Measurements from ENCODE around the gene GAL3ST2.
"Not testable (repeated sequence)": the region's sequence is repeated elsewhere in the genome, so short reads cannot be mapped to it uniquely, and the experiment has no call there.

GAL3ST2 gene

DNA sequence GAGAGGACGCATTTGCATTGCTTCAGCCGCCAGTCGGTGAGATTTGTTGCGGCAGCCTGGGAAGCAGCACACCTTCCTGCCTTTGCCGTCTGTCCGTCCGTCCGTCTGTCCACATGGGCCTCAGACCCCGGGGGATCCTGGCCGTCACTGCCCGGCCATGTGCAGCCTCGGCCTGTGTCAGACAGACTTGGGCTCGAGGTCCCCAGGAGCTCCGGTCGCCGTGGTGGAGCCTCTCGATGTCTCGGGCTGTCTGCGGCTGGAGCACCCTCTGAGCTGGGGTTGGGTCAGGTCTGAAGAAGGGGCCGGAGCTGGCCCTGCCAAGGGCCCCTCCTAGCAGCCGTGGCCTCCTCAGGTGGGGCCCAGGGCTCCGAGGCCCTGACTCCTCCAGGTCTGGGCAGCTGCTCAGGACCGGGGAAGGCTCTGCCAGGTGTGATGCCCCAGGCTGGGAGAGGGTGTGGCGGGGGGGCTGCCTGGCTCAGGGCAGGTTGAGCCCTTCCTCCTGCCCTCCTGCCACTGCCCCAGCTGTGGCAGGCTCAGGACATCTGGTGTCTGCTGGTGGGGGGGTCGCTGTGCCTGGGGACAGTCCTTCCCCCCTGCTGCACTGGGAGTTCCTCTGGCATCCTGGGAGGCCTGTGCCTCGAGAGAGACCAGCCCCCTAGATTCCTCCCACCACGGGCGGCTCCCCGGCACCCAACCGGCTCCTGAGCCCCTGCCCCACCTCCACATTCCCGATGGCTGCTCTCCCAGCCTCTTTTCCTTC, 44.2 kb downstream of the GAL3ST2 start:
- DNase-seq (ENCODE audit: low read depth, low spot score), result no peak

DNA sequence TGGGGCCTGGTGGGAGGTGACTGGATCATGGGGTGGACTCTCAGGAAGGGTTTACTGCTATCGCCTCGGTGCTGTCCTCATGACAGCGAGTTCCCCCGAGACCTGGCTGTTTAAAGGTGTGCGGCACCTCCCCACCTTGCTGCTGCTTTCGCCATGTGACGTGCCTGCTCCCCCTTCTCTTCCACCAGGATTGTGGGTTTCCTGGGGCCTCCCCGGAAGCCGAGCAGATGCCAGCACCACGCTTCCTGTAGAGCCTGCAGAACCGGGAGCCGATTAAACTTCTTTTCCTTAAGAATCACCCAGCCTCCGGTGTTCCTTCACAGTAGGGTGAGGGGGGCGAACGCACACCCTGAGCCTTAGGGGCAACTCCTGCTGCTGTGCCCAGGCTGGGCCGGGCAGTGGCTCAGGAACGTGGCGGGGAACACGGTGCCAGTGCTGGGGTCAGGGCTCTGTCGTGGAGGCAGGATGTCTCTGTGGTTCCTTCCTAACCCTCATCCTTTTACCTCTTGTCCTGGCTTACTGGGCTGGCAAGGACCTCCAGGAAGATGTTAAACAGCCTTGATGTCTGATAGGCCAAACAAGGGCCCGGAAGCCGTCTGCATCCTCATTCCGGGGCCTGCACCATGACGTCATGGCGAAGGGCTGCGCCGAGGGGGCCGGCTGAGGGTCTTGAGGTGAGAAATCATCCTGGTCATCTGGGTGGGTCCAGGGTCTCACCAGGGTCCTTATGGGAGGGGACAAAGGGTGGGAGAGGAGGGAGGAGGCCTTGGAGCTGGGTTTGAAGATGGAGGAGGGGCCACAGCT, 45.0 kb downstream of the GAL3ST2 start:
- DNase-seq (ENCODE audit: low read depth, low spot score), result no peak

DNA sequence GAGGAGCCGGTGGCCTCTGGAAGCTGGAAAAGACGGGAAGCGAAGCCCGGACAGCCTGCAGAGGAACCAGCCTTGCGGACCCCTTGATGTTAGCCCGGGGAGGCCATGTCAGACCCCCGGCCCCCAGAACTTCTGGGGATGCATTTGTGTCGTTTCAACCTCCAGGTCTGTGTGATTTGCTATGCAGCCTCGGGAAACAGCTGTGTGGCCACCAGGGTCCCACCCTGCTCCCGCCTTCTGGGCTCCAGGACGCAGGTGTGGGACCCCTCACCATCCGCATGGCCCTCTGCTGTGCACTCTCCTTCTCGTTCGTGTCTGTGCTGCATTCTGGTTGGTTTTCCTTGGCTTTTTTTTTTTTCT, 45.6 kb downstream of the GAL3ST2 start:
- DNase-seq (ENCODE audit: low read depth, low spot score), result no peak

GRCh38 chr2:241823531-241824437, 47.2 kb downstream of the GAL3ST2 start:
- not testable (repeated sequence) for DNase-seq (ENCODE audit: low read depth, low spot score)

DNA sequence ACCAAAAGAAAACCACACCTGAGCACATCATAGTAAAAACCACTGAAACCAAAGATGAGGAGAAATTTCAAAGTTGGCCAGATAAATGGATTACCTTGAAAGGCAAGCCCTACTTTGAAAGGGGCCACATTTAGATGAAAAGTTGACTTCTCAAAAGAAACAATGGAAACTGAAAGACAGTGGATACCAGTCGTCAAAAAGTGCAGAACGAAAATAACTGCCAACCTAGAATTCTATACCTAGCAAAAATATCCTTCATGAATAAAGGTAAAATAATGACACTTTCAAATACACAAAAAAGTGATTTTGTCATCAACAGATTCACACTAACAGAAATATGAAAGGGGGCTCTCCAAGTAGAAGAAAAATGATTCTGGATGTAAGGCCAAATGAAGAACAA, 50.8 kb downstream of the GAL3ST2 start:
- DNase-seq (ENCODE audit: low read depth, low spot score), result no peak

GRCh38 chr2:241833101-241833663, 56.6 kb downstream of the GAL3ST2 start:
- DNase-seq (ENCODE audit: low read depth, low spot score), result no peak

GRCh38 chr2:241833756-241834526, 57.3 kb downstream of the GAL3ST2 start:
- not testable (repeated sequence) for DNase-seq (ENCODE audit: low read depth, low spot score)

GRCh38 chr2:241834527-241835210, 58.0 kb downstream of the GAL3ST2 start:
- DNase-seq (ENCODE audit: low read depth, low spot score), result no peak

DNA sequence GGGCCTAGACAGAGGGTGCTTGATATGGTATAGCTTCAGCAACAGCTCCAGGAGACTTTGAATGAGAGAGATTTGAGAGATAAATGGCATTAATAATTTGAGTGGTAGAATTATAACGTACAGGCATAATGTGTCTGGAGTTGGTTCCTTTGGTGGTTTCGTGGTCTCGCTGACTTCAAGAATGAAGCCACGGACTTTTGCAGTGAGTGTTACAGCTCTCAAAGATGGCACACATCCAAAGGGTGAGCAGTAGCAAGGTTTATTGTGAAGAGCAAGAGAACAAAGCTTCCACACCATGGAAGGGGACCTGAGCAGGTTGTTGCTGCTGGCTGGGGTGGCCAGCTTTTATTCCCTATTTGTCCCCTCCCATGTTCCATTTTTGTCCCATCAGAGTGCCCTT, 59.0 kb downstream of the GAL3ST2 start:
- no peak for DNase-seq (ENCODE audit: low read depth, low spot score)

- no peak for DNase-seq (ENCODE audit: low read depth, low spot score)
Measured at GRCh38 chr2:241836292-241836691, 59.7 kb downstream of the GAL3ST2 start.

- DNase-seq (ENCODE audit: low read depth, low spot score), result no peak
Measured at GRCh38 chr2:241837197-241837965, 60.8 kb downstream of the GAL3ST2 start.

- DNase-seq (ENCODE audit: low read depth, low spot score), result no peak
Measured at GRCh38 chr2:241841181-241842066, 64.8 kb downstream of the GAL3ST2 start.

GRCh38 chr2:241842067-241842415, 65.4 kb downstream of the GAL3ST2 start:
- no peak for DNase-seq (ENCODE audit: low read depth, low spot score)

DNA sequence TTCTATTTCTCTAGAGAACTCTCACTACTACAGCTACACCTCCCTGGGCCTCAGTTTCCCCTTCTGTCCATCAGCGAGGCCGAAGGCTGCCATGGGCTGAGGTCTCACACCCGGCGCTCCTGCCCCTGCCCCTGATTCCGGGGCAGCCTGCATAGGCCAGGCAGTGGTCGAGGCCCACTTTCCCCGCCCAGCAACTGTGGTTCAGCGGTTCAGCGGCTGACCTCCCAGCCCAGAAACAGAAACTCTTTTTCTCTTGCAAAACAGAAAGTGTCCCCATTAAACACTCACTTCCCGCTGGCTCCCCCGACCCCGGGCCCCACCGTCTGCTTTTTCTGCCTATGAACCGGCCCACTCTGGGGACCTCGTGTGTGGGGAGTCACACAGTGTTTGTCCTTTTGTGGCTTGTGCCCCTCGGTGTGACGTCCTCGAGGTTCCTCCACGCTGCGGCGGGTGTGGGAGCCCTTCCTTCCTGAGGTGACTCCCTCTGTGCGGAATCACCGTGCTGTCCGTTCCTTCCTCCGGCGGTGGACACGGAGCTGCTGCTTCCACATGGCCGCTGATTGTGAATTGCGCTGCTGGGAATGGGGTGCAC, 66.1 kb downstream of the GAL3ST2 start:
- no peak for DNase-seq (ENCODE audit: low read depth, low spot score)

GRCh38 chr2:241843321-241844065, 66.9 kb downstream of the GAL3ST2 start:
- DNase-seq (ENCODE audit: low read depth, low spot score), result no peak

DNA sequence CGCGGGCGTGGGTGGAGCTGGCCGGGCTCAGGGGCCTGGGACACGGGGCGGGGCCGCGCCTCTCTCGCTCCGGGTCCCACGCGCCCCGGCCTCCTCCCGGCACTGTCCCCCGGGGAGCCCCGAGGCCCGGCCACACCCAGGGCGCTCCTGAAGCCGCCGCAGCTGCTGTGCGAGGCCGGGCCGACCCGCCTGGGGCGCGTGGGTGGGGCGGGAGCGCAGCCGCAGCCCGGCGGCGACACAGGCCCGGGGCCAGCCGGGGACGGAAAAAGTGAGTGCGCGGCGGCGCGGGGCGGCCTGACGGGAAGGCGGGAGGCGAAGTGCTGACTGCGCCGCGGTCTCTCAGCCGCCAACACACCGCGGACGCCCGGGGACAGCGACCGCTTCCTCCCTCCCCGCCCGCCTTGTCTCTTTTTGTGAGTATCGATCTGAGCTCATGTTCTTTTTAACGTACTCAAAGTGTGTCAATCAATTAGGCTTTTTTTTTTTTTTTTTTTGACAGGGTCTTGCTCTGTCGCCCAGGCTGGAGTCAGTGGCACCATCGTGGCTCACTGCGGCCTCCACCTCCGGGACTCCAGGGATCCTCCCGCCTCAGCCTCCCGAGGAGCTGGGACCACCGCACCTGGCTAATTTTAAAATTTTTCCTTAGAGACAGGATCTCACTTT, 67.6 kb downstream of the GAL3ST2 start:
- peak; percentile 43 for DNase-seq (ENCODE audit: low read depth, low spot score)
